SK-N-SH treated with all-trans-retinoic acid at 6 μM for 48 hours (cell line): Measurements from ENCODE around the gene JOSD2.

Experiments
- ATAC-seq: fragments of 200-7000 bp; cut with Tn5 transposase; 3 replicates; pipeline ENCODE4 v1.9.1; 2020; ENCODE audit warnings: mild to moderate bottlenecking, moderate library complexity
- ARNTL ChIP-seq: fragments of 450-650 bp; formaldehyde crosslinking; IDR thresholded peaks from 2 replicates; pipeline ENCODE4 v1.5.0; 2020; ENCODE audit warnings: low read depth, mild to moderate bottlenecking, moderate library complexity, borderline replicate concordance
- CREB5 ChIP-seq: fragments of 250-450 bp; sonication (Bioruptor Pico); IDR thresholded peaks from 2 replicates; pipeline ENCODE4 v1.5.1; 2020; ENCODE audit warnings: low read depth, mild to moderate bottlenecking, moderate library complexity
- CSRNP3 ChIP-seq: fragments of 250-450 bp; sonication (Bioruptor Pico); IDR thresholded peaks from 2 replicates; pipeline ENCODE4 v1.5.1; 2021; ENCODE audit warnings: mild to moderate bottlenecking, moderate library complexity
- ESRRG ChIP-seq: fragments of 250-450 bp; sonication (Bioruptor Pico); IDR thresholded peaks from 2 replicates; pipeline ENCODE4 v1.6.1; 2021; ENCODE audit warnings: mild to moderate bottlenecking
- GLIS3 ChIP-seq: fragments of 250-450 bp; sonication (Bioruptor Pico); IDR thresholded peaks from 2 replicates; pipeline ENCODE4 v1.5.0; 2020; ENCODE audit warnings: mild to moderate bottlenecking, moderate library complexity
- ISL1 ChIP-seq: fragments of 250-450 bp; sonication (Bioruptor Pico); IDR thresholded peaks from 2 replicates; pipeline ENCODE4 v2.1.2; 2022; ENCODE audit warnings: mild to moderate bottlenecking, moderate library complexity
- OSR1 ChIP-seq: fragments of 250-450 bp; sonication (Bioruptor Pico); IDR thresholded peaks from 2 replicates; pipeline ENCODE4 v1.8.0; 2022; ENCODE audit warnings: moderate library complexity, mild to moderate bottlenecking, inconsistent platforms
- PATZ1 ChIP-seq: fragments of 250-450 bp; sonication (Bioruptor Pico); IDR thresholded peaks from 2 replicates; pipeline ENCODE4 v1.8.0; 2020; ENCODE audit warnings: mild to moderate bottlenecking, moderate library complexity, borderline replicate concordance
- RARB ChIP-seq: fragments of 250-450 bp; sonication (Bioruptor Pico); IDR thresholded peaks from 2 replicates; pipeline ENCODE4 v1.8.0; 2021; ENCODE audit warnings: mild to moderate bottlenecking, moderate library complexity
- SNAI2 ChIP-seq: fragments of 250-450 bp; sonication (Bioruptor Pico); IDR thresholded peaks from 2 replicates; pipeline ENCODE4 v1.5.0; 2020; ENCODE audit warnings: mild to moderate bottlenecking, moderate library complexity
- TCF4 ChIP-seq: fragments of 250-450 bp; sonication (Bioruptor Pico); IDR thresholded peaks from 2 replicates; pipeline ENCODE4 v1.8.0; 2021; ENCODE audit warnings: mild to moderate bottlenecking, moderate library complexity, borderline replicate concordance
- ZC3H10 ChIP-seq: fragments of 250-450 bp; sonication (Bioruptor Pico); IDR thresholded peaks from 2 replicates; pipeline ENCODE4 v1.5.1; 2021; ENCODE audit warnings: mild to moderate bottlenecking, moderate library complexity
- ZFP30 ChIP-seq: fragments of 450-650 bp; formaldehyde crosslinking; IDR thresholded peaks from 2 replicates; pipeline ENCODE4 v1.5.0; 2022; ENCODE audit warnings: mild to moderate bottlenecking, moderate library complexity
- ZNF70 ChIP-seq: fragments of 450-650 bp; formaldehyde crosslinking; IDR thresholded peaks from 2 replicates; pipeline ENCODE4 v1.5.0; 2020; ENCODE audit warnings: mild to moderate bottlenecking, moderate library complexity
- ZNF8 ChIP-seq: fragments of 450-650 bp; formaldehyde crosslinking; IDR thresholded peaks from 2 replicates; pipeline ENCODE4 v1.5.0; 2020; ENCODE audit warnings: mild to moderate bottlenecking, moderate library complexity
- TF ChIP-seq, protein P1 (sequence below): fragments of 250-450 bp; sonication (Bioruptor Pico); IDR thresholded peaks from 2 replicates; pipeline ENCODE4 v1.8.0; 2021; ENCODE audit warnings: low read depth, mild to moderate bottlenecking, moderate library complexity, borderline replicate concordance
- TF ChIP-seq, protein P2 (sequence below): fragments of 250-450 bp; sonication (Bioruptor Pico); IDR thresholded peaks from 2 replicates; pipeline ENCODE4 v1.5.0; 2020; ENCODE audit warnings: mild to moderate bottlenecking, moderate library complexity

The JOSD2 gene

GRCh38 chr19:50490991-50491472 is 20.0 kb downstream of the JOSD2 start:
- TF ChIP-seq SNAI2 (CRISPR knock-in tag) (no peak), CREB5 (CRISPR knock-in tag) (no peak), ZNF70 (CRISPR knock-in tag) (no peak), TCF4 (CRISPR knock-in tag) (no peak), ISL1 (CRISPR knock-in tag) (no peak), GLIS3 (CRISPR knock-in tag) (no peak), ZC3H10 (no peak), RARB (no peak)
- TF ChIP-seq, protein P1, sequence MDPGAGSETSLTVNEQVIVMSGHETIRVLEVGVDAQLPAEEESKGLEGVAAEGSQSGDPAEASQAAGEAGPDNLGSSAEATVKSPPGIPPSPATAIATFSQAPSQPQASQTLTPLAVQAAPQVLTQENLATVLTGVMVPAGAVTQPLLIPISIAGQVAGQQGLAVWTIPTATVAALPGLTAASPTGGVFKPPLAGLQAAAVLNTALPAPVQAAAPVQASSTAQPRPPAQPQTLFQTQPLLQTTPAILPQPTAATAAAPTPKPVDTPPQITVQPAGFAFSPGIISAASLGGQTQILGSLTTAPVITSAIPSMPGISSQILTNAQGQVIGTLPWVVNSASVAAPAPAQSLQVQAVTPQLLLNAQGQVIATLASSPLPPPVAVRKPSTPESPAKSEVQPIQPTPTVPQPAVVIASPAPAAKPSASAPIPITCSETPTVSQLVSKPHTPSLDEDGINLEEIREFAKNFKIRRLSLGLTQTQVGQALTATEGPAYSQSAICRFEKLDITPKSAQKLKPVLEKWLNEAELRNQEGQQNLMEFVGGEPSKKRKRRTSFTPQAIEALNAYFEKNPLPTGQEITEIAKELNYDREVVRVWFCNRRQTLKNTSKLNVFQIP: no peak
- ATAC-seq: no peak

GRCh38 chr19:50490411-50490811 is 20.6 kb downstream of the JOSD2 start:
- TF ChIP-seq GLIS3 (CRISPR knock-in tag): no peak
- TF ChIP-seq, protein P2, sequence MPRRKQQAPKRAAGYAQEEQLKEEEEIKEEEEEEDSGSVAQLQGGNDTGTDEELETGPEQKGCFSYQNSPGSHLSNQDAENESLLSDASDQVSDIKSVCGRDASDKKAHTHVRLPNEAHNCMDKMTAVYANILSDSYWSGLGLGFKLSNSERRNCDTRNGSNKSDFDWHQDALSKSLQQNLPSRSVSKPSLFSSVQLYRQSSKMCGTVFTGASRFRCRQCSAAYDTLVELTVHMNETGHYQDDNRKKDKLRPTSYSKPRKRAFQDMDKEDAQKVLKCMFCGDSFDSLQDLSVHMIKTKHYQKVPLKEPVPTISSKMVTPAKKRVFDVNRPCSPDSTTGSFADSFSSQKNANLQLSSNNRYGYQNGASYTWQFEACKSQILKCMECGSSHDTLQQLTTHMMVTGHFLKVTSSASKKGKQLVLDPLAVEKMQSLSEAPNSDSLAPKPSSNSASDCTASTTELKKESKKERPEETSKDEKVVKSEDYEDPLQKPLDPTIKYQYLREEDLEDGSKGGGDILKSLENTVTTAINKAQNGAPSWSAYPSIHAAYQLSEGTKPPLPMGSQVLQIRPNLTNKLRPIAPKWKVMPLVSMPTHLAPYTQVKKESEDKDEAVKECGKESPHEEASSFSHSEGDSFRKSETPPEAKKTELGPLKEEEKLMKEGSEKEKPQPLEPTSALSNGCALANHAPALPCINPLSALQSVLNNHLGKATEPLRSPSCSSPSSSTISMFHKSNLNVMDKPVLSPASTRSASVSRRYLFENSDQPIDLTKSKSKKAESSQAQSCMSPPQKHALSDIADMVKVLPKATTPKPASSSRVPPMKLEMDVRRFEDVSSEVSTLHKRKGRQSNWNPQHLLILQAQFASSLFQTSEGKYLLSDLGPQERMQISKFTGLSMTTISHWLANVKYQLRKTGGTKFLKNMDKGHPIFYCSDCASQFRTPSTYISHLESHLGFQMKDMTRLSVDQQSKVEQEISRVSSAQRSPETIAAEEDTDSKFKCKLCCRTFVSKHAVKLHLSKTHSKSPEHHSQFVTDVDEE: no peak
- ATAC-seq: no peak

DNA sequence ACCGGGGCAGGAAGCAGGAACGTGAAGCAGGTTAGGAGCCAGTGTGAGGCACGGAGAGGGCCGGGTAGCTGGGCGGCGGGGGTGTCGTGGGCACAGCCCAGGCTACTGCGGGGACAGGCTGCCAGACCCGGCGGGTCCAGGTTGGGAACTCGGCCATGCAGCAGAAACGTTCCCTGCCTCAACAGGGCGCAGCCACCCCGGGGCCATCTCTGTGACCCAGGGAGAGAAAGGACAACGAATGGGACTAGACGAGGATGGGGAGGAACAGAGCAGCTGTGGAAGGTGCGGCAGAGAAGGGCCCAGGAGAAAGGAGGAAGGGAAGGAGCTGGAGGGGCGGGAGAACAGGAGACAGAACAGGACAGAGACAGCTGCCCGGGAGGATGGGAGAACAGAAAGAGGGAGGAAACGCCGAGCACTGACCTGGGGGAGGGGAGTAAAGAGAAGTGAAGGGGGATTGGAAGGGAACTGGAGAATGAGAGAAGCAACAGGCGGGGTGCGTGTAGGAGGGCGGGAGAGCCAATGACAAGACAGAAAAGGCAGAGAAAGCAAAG is 21.5 kb downstream of the JOSD2 start:
- TF ChIP-seq ZC3H10 (no peak), CREB5 (CRISPR knock-in tag) (no peak)
- no peak; the same call in 2 of the 3 replicates for ATAC-seq

DNA sequence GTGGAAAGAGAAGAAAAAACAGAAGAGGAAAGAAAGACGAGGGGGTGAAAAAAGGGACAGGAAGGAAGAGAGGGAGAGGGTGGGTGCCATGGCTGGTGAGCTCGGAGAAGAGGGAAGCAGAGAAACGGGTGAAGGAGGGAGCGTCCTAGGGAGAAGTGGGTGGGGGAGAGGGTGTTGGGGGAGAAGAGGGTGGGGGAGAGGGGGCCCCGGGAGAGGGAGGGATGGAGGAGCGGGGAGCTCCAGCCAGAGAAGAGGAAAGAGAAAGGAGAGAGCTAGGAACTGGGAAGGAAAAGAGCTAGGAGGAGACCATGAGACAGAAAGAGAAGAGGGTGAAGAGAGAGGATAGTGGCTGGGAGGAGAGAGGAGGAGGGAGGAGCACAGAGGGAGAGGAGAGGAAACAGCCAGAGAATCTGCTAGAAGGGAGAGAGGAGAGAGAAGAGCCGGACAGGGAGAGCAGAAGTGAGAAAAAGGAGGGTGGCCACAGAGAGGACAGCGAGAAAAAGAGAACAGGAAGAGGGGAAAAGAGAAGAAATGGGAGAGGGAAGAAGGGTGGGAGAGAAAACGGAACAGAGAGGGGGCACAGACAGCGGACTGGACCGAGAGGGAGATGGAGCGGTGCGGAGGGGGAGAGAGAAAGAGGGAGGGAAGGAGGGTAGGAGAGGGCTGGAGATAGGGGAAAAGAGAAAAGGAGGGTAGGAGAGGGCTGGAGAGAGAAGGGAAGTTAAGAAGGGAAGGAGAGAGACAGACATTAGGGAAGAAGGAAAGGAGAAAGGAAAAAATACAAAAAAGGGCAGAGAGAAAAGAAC is 22.4 kb downstream of the JOSD2 start:
- TF ChIP-seq CSRNP3 (CRISPR knock-in tag): no peak
- 0 out of 2 replicates have a peak, but pooled peaks have one; percentile 21 for TF ChIP-seq ESRRG (CRISPR knock-in tag)

GRCh38 chr19:50486823-50487515 is 24.0 kb downstream of the JOSD2 start:
- TF ChIP-seq ESRRG (CRISPR knock-in tag) (no peak), PATZ1 (CRISPR knock-in tag) (no peak), ZFP30 (no peak), ZNF8 (no peak), OSR1 (CRISPR knock-in tag) (no peak), ARNTL (CRISPR knock-in tag) (no peak), ZC3H10 (no peak), SNAI2 (CRISPR knock-in tag) (no peak), RARB (no peak)
- TF ChIP-seq, protein P2: no peak
- peak; percentile 8; the same call in 1 of the 3 replicates for ATAC-seq

More for the DNA sequence above, 22.4 kb downstream of the JOSD2 start:
- peak; percentile 28 for ATAC-seq
